RKO (cell line): ENCODE data around the gene TPP2.

Experiments
- DNase-seq: peaks from one replicate; pipeline ENCODE4 v3.0.0-alpha.2; 2016; ENCODE audit warnings: low spot score

The TPP2 gene

DNA sequence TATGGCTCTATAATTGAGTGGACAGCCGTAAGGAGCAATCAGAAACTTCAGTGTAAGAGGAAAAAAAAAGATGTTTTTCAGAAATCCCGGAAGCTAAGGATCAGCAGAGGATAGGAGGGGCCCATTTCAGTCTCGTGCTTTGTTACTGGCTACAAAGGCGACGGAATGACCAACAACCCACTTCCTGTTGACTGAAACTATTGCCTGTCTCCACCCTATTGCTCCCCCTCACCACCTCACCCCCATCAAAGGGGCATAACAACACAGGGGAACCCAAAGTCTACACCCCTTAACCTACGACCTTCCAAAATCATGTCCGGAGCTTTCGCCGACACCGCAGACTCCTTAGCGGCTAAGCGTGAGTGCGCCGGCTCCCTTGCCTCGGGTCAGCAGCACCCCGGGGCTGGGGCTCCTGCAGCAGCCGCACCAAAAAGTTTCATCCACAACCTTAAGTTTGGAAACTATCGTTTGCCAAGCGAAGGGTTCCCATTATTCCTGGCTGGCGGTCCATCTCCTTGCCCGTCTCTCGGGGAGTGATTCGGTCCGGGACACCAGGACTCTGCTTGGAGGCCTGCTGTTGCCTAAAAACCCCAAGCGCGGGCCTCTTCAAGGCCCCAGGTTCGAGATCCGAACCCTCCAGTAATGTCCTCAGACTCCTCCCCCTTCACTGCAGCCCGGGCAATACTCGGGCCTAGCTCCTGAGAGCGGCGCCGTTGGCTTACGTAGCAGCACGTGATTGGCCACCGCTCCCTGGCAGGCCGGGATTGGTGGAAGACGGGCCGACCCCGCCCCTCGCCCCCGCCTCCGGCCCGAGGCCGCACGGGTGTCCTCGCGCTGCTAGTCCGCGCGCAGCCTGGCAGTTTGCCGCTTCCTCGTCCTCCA lies at the start of gene TPP2:
TPP2 (plus strand) TSS at position 840 of the 882 bp plus-strand sequence. CDS start 53 bp downstream, outside the sequence.
- peak; percentile 98 for DNase-seq

DNA sequence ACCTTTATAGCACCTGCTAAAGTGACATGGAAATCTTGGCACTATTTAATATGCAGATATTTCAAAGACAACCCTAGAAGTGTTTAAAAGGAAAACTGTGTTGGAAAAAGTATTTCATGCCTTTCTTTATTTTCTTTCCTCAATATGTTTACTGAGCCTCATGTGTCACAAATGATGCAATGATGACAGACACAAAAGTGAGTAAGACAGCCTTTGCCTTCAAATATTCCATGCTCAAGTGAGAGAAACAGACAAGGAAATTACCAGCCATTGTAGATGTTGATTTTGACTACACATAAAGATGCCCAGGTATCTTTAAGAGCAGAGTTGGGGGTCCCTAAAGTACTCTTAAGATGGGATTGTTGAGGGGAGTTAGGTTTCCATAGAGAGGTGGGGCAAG lies 48.0 kb upstream of the TPP2 start:
- peak; percentile 26 for DNase-seq

DNA sequence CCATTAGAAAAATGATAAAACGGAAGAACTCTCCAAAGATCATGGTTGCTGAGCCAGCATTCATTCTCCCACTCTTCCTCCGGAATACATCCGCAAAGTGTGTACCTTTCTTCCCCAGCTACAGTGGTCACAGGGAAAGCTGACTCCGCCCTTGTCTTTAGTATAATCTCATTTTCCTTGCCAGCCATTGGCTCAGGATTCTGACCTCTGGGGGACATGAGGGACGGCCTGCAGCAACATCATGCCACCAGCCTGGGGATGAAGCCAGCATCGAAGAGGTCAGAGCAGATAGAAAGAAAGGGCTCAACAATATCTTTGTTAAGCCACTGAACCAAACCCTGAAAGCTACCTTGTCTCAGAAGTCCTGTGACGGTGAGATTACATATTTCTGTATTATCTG lies 46.3 kb upstream of the TPP2 start:
- no peak for DNase-seq

DNA sequence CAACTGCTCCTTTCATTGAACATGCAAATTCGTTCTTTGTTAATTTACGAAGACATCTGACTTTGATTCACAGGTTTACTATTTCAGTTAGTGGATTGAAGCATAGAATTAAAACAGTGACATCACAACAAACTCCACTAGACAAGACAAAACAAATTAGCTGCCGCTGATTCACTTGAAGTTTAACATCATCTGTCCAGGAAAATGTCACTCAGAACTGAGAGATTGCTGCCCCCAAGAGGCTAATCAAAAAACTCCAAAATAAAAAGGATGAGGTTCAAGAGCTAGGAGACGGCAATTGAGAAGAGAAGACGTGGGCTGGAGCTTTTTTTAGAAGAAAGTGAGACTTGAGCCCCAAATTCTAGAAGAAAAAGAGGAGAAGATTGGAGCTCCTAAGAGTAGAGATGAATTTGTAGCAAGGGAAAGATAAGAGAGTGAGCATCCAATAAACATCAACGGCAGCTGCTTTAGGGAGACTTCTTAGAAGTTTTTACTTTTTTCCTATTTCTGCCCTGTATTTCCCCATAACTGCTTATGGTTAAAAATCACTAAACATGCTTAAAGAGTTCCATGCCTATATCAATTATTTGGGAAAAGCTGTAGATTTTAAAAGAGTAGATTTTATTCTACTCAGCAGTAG lies 40.8 kb upstream of the TPP2 start:
- DNase-seq = peak; percentile 81

DNA sequence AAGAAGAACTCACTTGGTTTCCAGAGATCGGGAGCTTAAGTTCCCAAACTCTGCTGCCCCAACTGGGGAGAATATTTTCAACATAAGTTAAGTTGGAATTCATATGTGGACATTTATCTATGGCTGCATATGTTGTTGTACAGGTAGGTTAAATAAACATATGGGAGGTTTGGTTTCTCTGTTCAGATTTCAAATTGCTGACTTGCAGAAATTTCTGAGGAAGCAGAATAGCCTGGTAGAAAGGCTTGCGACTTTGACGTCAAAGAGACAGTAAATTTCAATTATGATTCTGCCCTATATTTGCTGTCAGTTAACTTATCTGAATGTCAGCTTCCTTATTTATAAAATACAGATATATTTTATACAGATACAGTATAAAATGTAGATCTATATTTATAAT lies 40.0 kb upstream of the TPP2 start:
- DNase-seq = no peak

DNA sequence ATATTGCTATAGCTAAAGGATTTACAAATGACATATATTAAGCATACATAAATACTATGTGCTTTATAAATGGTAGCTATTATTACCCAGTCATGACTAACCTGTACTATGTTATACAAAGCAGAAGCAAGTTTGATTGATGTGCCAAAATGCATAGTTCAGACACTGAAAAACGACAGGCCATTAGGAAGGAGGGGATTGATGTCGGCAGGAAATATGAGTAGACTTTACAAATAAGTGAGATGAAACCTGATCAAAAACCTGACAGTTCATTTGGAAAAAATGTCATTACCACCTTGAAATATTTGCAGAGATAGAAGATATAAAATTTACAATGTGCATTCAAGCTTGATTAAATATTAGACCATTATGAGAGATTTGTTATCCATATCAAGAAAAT lies 38.8 kb upstream of the TPP2 start:
- DNase-seq = no peak

DNA sequence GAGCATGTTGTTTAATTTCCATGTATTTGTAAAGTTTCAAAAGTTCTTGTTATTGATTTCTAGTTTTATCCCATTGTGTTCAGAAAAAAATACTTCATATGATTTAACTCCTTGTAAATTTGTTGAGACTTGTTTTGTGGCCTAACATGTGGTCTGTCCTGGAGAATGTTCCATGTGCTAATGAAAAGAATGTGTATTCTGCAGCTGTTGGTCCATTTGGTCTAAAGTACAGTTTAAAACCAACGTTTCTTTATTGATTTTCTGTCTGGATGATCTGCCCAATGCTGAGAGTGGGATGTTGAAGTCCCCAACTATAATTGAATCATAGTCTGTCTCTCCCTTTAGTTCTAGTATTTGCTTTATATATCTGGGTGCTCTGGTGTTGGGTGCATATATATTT lies 34.9 kb upstream of the TPP2 start:
- DNase-seq = no peak

DNA sequence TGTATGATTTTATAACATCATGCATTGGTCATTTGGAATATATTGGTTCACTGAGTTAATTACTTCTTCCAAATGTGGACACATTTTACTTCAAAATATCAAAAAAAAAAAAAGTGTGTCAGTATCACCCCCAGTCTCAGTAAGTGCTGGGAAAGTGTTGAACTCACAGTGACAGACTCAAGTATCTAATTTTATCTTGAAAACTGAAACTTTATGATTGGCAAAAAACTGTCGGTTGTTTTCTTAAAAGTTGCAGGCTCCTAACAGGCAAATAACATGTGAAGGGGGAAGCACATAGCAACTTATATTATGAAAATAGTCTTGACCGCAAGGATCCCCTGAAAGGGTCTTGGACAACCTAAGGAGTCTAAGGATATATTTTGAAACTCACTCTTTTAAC lies 33.5 kb upstream of the TPP2 start:
- DNase-seq = no peak

DNA sequence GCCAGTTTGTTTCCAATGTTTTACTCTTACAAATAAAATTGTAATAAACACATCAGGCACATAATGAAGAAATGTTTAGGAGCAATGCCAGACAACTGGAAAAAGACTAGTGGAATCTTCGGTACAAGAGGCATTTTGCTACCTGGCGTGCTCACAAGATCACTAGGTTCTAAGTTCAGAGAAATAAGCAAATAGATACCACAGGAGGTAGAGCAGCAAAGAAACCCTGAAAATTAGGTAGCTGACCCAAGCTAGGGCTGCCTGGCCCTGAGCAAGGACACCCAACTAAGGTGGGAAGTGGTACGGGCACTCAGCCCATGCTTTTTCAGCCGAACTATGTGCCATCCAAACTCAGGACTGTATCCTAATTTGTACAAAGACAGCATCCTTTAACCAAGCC lies 32.2 kb upstream of the TPP2 start:
- no peak for DNase-seq

DNA sequence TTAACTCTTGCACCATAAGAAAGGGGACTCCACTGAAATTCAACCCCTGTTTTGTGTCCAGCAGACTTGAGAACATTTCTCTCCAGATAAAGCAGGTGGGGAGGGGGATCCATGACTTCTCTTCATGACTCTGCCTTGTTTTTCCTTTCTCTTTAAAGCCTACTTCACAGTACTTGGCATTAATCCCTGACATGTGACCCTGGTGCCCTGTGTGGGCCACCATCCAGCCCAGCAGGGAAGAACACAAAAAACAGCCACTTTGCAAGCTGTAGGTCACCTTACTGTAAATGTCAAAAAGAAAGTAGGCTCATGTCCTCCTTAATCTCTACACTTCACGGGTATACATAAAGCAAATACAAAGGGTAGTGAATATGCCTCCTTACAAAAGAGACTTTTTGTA lies 30.3 kb upstream of the TPP2 start:
- DNase-seq = no peak

DNA sequence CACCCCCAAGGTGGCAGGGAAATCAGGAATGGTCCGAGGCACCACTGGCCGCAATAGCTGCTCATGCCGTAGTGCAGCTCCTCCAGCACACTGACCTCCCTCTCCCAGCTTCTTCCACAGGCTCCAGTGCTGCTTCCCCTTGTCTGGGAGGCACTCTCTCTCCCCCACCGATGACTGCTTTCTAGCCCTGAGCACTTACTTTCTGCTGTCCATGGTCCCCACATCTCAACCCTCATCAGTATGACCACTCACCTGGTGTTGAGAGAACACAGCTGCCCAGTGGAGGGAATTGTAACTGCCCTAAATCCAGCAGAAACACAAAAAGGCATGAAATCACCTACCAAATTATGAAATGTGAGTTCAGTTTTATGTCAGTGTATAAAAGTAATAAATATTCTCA lies 28.9 kb upstream of the TPP2 start:
- no peak for DNase-seq

DNA sequence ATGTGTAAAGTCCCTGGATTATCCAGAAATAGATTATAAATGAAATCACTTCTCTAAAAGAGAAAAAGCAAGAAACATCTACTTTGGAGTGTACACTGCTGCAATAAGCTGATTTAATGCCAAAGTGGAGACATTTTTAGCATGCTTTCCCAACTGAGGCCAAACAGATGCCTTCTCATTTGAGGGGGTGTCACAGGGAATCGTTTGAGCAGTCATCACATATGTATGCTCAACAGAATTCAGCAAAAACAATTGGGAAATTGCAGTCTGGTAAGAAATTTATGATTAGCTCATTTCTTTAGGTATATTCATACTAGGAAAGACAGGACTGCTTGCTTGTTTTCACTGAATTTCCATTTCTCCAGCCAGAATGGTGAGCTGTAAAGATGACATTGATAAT lies 27.3 kb upstream of the TPP2 start:
- DNase-seq = no peak

DNA sequence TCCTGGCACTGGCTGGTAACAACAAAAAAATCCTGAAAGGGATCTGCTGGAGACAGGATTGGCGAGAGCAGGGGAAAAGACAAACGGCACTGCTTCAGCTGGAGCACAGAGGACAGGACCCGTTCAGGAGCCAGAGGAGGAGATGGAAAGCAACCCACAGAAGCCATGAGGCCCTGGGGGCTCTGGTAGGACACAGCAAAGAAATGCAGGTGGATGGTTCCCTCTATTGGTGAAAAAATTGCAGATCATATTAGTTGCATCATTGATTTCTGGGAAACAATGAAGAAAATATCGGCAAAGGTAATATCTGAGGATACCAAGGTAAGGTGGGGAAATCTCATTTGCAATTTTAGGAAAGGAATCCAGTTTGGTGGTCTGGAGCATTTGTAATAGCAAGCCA lies 25.7 kb upstream of the TPP2 start:
- no peak for DNase-seq

DNA sequence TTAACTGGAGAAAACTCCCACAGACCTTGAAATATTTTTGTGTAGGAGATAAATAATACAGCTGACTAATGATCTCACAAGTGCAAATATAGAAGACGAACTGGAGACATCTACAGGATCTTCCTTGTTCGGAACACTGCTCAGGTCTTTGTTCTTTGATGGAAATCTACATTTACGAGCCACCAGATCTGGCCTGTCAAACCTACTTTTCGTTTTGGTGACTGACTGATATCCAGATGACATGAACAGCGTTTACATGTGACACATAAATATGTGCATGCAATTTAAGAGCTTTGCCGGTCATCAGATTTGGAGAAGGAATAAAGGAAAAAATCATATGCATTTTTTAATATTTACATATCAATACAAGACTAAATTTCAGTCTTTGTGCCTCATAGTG lies 24.5 kb upstream of the TPP2 start:
- no peak for DNase-seq

DNA sequence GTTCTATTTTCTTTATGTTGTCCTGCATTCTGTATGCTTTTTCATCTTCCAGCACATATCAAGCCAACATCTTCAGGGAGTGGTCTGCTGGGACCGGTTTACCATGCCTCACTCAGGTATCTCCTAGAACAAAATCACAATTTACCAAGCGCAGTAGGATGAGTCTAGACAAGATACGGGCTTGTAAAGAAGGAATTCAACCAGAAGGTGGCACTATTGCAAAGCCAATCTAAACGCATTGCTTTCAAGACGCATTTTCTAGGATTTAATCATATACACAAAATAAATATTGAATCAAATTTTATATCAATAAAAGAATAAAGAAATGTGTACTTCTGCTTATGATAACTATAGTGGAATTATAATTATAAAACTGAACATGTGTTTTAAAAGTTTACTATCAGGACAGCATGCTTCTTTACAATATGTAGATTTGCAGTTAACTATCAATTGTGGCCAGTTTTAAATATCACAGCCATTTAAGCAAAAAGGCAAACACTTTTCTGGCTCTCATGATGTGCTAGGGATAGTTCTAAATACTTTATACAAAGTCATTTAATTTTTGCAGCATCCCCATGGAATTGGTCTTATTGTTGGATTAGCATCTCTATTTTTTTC lies 16.1 kb upstream of the TPP2 start:
- DNase-seq = peak; percentile 68

DNA sequence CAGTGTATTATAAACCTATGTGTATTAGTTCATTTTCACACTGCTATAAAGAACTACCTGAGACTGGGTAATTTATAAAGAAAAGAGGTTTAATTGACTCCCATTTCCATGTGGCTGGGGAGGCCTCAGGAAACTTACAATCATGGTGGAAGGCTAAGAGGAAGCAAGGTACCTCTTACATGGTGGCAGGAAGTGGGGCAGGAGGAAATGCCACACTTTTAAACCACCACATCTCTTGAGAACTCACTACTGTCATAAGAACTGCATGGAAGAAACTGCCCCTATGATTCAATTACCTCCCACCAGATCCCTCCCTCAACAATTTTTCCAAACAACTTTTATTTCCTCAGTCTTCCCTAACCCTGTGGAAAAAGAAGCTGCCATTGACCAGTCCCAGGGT lies 14.5 kb upstream of the TPP2 start:
- DNase-seq = no peak

DNA sequence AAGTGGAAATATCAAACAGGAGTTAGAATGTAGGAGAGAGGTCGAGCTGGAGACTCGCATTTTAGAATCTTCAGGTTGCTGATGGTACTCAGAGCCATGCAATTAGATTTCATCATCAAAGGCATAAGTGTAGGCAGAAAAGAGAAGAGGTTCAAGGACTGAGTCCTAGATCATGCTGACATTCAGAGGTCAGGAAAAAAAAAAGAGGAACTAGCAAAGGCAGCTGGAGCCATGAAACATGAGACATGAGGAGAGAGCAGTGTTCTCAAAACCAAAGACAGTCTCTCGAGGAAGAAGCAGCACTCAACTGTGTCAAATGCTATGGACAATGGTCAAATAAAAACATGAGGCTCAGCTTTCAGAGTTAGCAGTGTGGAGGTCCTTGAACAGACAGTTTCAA lies 12.4 kb upstream of the TPP2 start:
- DNase-seq = no peak

DNA sequence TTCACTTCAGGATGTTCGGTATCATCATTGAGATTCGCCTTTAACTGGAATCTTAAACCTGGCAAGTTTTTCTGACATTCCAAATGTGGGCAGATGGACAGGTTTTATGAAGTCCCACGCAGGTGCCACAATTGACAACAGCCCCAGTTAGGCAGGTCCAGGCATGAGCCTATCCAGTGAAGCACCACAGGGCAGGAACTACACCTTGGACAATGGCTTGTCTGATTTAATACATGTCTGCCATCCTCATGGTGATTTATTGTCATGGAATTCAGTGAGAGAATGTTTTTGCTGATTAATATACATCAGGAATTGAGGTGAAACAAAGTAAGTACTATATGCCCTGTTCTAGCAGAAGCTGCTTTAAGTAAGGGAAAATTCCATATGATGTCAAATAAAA lies 10.2 kb upstream of the TPP2 start:
- DNase-seq = no peak

DNA sequence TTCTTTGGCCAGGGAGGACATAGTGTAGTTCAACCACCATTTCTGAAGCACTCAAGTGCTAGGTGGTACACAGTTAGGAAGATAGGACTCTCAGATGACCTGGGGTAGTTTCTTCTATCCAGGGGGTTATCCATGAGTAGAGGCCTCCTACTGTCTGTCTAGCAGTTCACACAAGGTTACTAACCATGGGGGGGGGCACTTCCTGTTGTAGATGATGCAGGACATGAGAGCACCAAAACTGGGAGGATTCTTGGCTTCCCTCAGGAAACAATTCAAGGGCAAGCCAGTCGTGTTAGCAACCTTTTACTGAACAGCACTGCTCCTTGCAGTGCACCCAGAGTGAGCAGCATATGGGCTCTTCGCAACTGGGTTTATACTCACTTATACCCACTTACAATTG lies 8.9 kb upstream of the TPP2 start:
- no peak for DNase-seq

DNA sequence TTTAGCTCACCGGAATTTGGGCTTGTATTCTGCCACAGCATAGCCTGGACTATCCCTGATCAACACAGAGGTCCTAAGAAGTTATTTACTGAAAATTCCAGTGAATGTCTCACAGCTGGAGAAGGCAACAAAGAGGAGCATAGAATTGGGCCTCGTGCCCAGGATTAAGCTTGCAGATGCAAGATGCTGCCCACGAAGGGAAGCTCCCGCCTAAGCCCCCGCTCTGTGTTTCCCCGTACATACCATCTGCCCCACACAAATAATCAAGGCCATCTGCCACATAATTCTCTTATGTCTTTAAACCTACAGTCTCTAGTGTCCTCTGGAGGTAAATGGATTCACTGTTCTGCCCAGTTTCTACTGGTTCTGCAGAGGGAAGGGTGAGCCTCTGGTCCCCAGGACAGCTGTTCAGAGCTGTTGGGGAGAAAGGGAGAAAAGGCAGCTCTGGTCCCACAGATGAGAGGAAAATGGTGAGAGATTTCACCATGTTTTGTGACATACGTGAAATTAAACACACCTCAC lies 7.4 kb upstream of the TPP2 start:
- DNase-seq = no peak

DNA sequence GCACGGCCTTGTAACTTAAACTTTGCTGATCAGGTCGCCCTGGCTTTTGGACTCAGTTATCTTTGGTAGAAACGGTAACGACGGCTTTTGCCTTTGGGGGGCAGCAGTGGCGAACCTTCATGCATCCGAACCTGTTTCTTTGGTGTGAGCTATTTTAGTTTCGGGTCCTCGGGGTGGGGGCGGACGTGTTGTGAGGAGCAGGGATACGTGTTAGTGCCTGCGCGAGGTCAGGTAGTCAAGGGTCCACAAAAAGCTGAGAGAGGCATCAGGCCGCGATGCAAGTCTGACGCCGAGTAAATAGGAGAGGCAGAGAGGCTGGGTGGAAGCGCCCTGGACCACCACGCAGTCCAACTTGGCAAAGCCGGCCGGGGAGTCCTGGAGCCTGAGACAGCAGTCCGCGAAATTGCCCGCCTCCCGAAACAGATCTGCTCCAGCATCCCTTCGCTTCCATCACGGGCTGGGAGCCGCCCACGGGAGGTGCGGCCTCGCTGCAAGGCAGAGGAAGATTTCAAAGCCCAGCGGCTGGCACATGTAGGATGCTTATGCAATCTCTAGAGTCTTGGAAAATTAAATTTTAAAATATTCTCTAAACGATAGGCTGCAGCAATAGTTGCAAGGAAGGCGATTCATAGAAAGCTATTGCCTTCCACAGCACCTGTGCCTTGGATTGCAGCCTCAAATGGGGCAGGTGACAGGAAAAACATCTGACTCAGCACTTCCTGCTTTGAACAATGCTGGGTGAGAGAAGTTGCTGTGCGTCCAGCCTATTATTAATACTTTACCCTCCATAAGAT lies 4.6 kb upstream of the TPP2 start:
- peak; percentile 86 for DNase-seq

DNA sequence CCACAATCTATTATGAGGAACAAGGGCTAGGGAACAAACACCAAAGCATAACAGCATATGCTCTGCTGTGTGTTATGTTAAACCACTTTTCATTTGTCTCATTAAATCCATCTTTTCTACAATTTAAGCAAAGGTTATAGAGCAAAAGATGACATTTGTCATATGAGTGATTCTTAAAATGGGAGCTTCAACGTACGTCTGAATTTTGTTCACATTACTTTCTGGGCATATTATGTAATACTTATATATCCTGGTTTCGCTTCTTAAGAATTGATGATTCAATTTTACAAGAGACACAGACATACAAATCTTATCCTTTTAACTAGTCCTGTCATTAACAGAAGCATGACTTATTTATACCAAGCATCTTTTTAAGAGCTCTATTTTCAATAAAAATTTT lies 3.3 kb upstream of the TPP2 start:
- no peak for DNase-seq
